Activated CD4-positive, alpha-beta T cell treated with anti-CD3 and anti-CD28 coated beads for 36 hours (primary cell): ENCODE measurements around the gene CNTN5. TPM values are rescaled to one million over a fixed set of nuclear protein-coding genes. Genes with fewer than 3 reads are reported as not detected.

Source experiments
- ATAC-seq: fragments of 200-7000 bp; cut with Tn5 transposase; one replicate; pipeline ENCODE4 v1.10.0; 2021; ENCODE audit warnings: mild to moderate bottlenecking, moderate library complexity
- CTCF ChIA-PET: fragments of 350-600 bp; sonication (Branson Sonifier 250); formaldehyde crosslinking; loops from one replicate; lab custom pipeline; 2021; ENCODE audit warnings: antibody characterized with exemption; lab: Charles Lee
- POLR2A ChIA-PET: fragments of 350-600 bp; sonication (Branson Sonifier 250); formaldehyde crosslinking; loops from one replicate; lab custom pipeline; 2021; ENCODE audit warnings: antibody characterized with exemption, inconsistent platforms; lab: Charles Lee
- DNase-seq: peaks from one replicate; pipeline ENCODE4 v3.0.0-alpha.2; 2020
- H3K27ac Mint-ChIP-seq: one replicate; pipeline ENCODE4 v1.8.0; 2021; ENCODE audit warnings: mixed read lengths
- H3K27me3 Mint-ChIP-seq: one replicate; pipeline ENCODE4 v1.8.0; 2021; ENCODE audit warnings: mixed read lengths
- H3K36me3 Mint-ChIP-seq: one replicate; pipeline ENCODE4 v1.8.0; 2021; ENCODE audit warnings: low read depth, mixed read lengths
- H3K4me1 Mint-ChIP-seq: one replicate; pipeline ENCODE4 v1.8.0; 2021; ENCODE audit warnings: mixed read lengths
- H3K4me3 Mint-ChIP-seq: one replicate; pipeline ENCODE4 v1.8.0; 2021; ENCODE audit warnings: mild to moderate bottlenecking, moderate library complexity, mixed read lengths
- H3K9me3 Mint-ChIP-seq: one replicate; pipeline ENCODE4 v1.8.0; 2021; ENCODE audit warnings: low read depth, mixed read lengths
- intact Hi-C, 2 experiments: fragments of 100-400 bp; cut with DNase I in 1 of 2; cut with micrococcal nuclease in 1 of 2; formaldehyde crosslinking; loops; one replicate each; pipeline versions ENCODE4 v1.14.2 to v1.15.1; 2022 to 2024; cut with DNase I, micrococcal nuclease
- total RNA-seq, 2 experiments: library from RNA; stranded (reverse); gene quantifications; one replicate each; pipeline ENCODE4 v1.2.3, GENCODE V29; 2021

The CNTN5 gene
- total RNA-seq, 2 experiments from 2014 or later: not detected

DNA sequence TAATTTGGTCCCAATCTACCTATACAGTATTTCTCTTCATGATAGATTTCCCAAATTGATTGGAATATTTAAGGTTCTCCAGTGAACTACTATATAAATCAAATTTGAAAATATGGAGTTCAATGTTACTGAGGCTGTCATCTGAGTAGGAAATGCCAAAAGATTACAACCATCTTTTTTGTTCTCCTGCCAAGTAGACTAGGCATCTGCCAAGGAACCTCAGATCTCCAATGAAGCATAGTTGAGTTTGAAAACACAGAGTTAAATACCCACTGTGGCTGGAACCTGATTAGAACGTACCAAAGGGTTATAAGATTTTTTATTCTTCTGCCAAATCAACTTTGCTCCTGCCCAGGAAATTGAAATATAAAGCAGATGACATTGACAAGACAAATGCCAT is 330.9 kb downstream of the CNTN5 start:
- peaks cover 3% of the 10 kb centered on the region for H3K9me3 Mint-ChIP-seq

DNA sequence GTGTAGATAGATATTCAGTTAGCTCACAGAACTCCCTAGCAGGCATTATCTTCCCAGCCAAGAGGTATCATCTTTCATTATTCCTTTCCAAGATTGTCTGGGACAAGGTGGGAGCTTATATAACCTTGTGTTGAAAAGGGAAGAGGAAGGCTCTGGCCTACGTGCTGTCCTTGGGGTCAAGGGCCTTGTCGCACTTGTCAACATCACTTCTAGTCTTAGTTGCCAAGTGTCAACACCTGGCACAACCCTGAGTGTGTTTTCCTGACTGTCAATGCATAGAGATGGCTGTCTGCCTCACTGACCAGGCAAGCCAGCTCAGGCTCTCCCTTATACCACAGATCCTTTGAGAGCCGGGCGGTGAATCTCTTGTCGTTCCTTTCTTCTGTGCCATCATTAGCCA is 331.9 kb downstream of the CNTN5 start:
- ChIA-PET POLR2A (no interaction called here), CTCF (no interaction called here)
- no peak overlapping the region for H3K27ac Mint-ChIP-seq
- ATAC-seq: no peak
- no peak for DNase-seq
- H3K36me3 Mint-ChIP-seq: no peaks in the 10 kb centered on the region
- intact Hi-C loops: no loop called here
- no peak overlapping the region for H3K4me3 Mint-ChIP-seq
- H3K27me3 Mint-ChIP-seq: no peaks in the 10 kb centered on the region
- peaks cover 4% of the 10 kb centered on the region for H3K9me3 Mint-ChIP-seq
- no peaks in the 10 kb centered on the region for H3K4me1 Mint-ChIP-seq

More for the DNA sequence above, 330.9 kb downstream of the CNTN5 start:
- Mint-ChIP-seq H3K27ac (no peak overlapping the region), H3K27me3 (no peaks in the 10 kb centered on the region), H3K4me1 (no peaks in the 10 kb centered on the region), H3K4me3 (no peak overlapping the region), H3K36me3 (no peaks in the 10 kb centered on the region)
- ChIA-PET CTCF (no interaction called here), POLR2A (no interaction called here)
- ATAC-seq: no peak
- intact Hi-C loops: no loop called here
- no peak for DNase-seq

- H3K27me3 Mint-ChIP-seq: no peaks in the 10 kb centered on the region
- CTCF ChIA-PET: no interaction called here
These were observed 345.8 kb downstream of the CNTN5 start for GRCh38 chr11:99366546-99366945.

GRCh38 chr11:99368583-99368982 is 347.8 kb downstream of the CNTN5 start:
- no peaks in the 10 kb centered on the region for H3K9me3 Mint-ChIP-seq
- ChIA-PET POLR2A (no interaction called here), CTCF (no interaction called here)
- DNase-seq (no peak), ATAC-seq (no peak)
- H3K4me3 Mint-ChIP-seq: no peak overlapping the region
- intact Hi-C loops: no loop called here
- H3K27me3 Mint-ChIP-seq: no peaks in the 10 kb centered on the region
- no peaks in the 10 kb centered on the region for H3K36me3 Mint-ChIP-seq
- no peaks in the 10 kb centered on the region for H3K4me1 Mint-ChIP-seq
- no peak overlapping the region for H3K27ac Mint-ChIP-seq

More at GRCh38 chr11:99366546-99366945, 345.8 kb downstream of the CNTN5 start:
- POLR2A ChIA-PET: no interaction called here
- H3K4me1 Mint-ChIP-seq: no peaks in the 10 kb centered on the region
- intact Hi-C loops: no loop called here
- no peaks in the 10 kb centered on the region for H3K36me3 Mint-ChIP-seq
- no peak for DNase-seq
- H3K9me3 Mint-ChIP-seq: no peaks in the 10 kb centered on the region
- no peak overlapping the region for H3K27ac Mint-ChIP-seq
- no peak overlapping the region for H3K4me3 Mint-ChIP-seq
- ATAC-seq: no peak

DNA sequence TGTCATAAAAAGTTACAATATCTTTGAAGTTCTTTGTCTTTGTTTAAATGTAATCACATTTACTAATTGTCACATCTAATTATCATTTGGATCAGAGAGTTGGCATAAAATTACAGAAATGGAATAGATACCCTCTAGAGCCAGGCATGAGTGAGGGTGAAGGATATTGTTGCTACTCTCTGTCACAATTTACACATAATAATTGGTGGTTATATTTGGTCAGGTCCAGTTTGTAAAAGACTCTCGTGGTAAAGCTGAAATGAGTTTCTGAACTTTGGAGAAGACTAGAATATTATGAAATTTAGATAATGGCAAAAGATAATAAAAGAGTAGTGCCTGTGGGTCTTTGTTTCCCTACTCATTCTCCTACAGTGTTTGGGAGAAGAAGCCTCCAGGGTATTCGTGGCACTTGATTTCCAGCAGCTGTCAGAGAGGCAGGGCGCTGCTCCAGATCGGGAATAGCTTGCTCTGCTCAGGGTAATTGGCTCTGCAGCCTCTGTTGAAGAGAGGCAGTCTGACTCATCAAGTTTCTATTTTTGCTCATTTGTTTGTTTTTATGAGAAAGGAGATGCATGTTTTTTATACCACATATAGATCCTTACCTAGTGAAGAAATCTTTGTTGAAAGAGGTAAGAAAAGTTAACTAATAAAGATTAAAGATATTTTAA is 349.9 kb downstream of the CNTN5 start:
- intact Hi-C loops: no loop called here
- Mint-ChIP-seq H3K36me3 (no peaks in the 10 kb centered on the region), H3K4me3 (no peak overlapping the region), H3K27me3 (no peaks in the 10 kb centered on the region), H3K4me1 (no peaks in the 10 kb centered on the region), H3K27ac (no peak overlapping the region), H3K9me3 (peaks cover 3% of the 10 kb centered on the region)
- ChIA-PET CTCF (no interaction called here), POLR2A (no interaction called here)
- no peak for ATAC-seq
- no peak for DNase-seq

DNA sequence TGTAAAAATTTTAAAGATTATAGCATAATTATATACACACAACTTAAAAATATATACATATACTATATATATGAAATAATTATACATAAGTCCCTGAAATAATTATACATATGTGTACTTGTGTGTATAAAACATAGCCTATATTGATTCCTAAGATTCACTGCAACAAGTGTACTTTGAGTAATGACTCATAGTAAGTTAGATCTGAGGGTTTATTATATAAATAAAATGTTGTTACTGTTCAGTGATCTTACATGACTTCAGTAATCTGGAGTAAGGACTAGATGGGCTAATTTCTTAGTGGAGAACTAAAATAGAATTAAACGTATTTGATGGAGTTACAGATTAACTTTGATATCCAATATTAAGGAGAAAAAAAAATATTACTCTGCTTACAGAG is 350.5 kb downstream of the CNTN5 start:
- ATAC-seq (no peak), DNase-seq (no peak)
- ChIA-PET CTCF (no interaction called here), POLR2A (no interaction called here)
- Mint-ChIP-seq H3K4me1 (no peaks in the 10 kb centered on the region), H3K27ac (no peak overlapping the region), H3K4me3 (no peak overlapping the region), H3K27me3 (no peaks in the 10 kb centered on the region), H3K9me3 (peaks cover 5% of the 10 kb centered on the region), H3K36me3 (no peaks in the 10 kb centered on the region)
- intact Hi-C loops: no loop called here

- ATAC-seq (no peak), DNase-seq (no peak)
- POLR2A ChIA-PET: no interaction called here
- intact Hi-C loops: no loop called here
- Mint-ChIP-seq H3K27me3 (no peaks in the 10 kb centered on the region), H3K27ac (no peak overlapping the region), H3K36me3 (no peaks in the 10 kb centered on the region), H3K4me3 (no peak overlapping the region), H3K9me3 (peaks cover 5% of the 10 kb centered on the region), H3K4me1 (no peaks in the 10 kb centered on the region)
- CTCF ChIA-PET: no interaction called here
These were observed 355.7 kb downstream of the CNTN5 start for GRCh38 chr11:99376463-99376862.

DNA sequence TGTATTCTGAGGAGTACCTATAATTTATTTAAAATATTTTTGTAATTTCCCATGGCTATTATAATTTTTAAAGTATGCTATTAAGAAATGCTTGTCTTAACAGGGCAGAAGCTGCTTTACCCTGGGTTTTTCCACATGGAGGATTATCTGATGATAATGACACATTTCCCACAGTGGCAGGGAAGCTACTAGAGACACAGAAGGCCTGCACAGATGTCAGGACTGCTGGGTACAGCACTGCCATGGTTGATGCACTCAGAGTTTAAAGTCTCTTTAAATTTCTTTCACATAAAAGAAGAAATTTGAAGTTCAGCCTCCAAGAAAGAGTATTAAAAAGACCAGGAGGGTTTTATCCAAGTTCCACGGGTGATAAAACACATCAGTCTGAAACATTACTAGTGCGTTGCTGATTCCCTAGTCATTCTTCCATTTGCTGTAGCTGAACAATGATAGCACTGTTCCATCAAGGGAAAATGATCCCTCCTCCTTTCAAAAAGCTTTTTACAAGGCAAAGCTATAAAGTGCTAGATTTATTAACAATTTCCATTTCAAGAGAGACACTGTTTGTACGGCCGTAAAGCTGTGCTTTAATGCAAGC is 363.0 kb downstream of the CNTN5 start:
- no peak overlapping the region for H3K27ac Mint-ChIP-seq
- DNase-seq (no peak), ATAC-seq (no peak)
- no peaks in the 10 kb centered on the region for H3K9me3 Mint-ChIP-seq
- intact Hi-C loops: no loop called here
- no peaks in the 10 kb centered on the region for H3K36me3 Mint-ChIP-seq
- ChIA-PET POLR2A (no interaction called here), CTCF (no interaction called here)
- no peaks in the 10 kb centered on the region for H3K27me3 Mint-ChIP-seq
- H3K4me3 Mint-ChIP-seq: no peak overlapping the region
- H3K4me1 Mint-ChIP-seq: no peaks in the 10 kb centered on the region

GRCh38 chr11:99391245-99391644 is 370.5 kb downstream of the CNTN5 start:
- H3K9me3 Mint-ChIP-seq: peaks cover 2% of the 10 kb centered on the region
- no peaks in the 10 kb centered on the region for H3K4me1 Mint-ChIP-seq
- no peaks in the 10 kb centered on the region for H3K27me3 Mint-ChIP-seq
- intact Hi-C loops: no loop called here
- ATAC-seq: no peak
- no peak for DNase-seq
- no peak overlapping the region for H3K4me3 Mint-ChIP-seq
- CTCF ChIA-PET: no interaction called here
- POLR2A ChIA-PET: no interaction called here
- no peaks in the 10 kb centered on the region for H3K36me3 Mint-ChIP-seq
- no peak overlapping the region for H3K27ac Mint-ChIP-seq

- DNase-seq (no peak), ATAC-seq (no peak)
- H3K4me1 Mint-ChIP-seq: no peaks in the 10 kb centered on the region
- intact Hi-C loops: no loop called here
- CTCF ChIA-PET: no interaction called here
- H3K27me3 Mint-ChIP-seq: no peaks in the 10 kb centered on the region
- no peaks in the 10 kb centered on the region for H3K36me3 Mint-ChIP-seq
- no peak overlapping the region for H3K27ac Mint-ChIP-seq
- POLR2A ChIA-PET: no interaction called here
- H3K9me3 Mint-ChIP-seq: peaks cover 3% of the 10 kb centered on the region
- no peak overlapping the region for H3K4me3 Mint-ChIP-seq
These were observed 385.6 kb downstream of the CNTN5 start for GRCh38 chr11:99406345-99406744.

- ATAC-seq (no peak), DNase-seq (no peak)
- intact Hi-C loops: no loop called here
- POLR2A ChIA-PET: no interaction called here
- H3K9me3 Mint-ChIP-seq: no peaks in the 10 kb centered on the region
- CTCF ChIA-PET: no interaction called here
- H3K4me1 Mint-ChIP-seq: no peaks in the 10 kb centered on the region
- H3K4me3 Mint-ChIP-seq: no peak overlapping the region
- no peak overlapping the region for H3K27ac Mint-ChIP-seq
- no peaks in the 10 kb centered on the region for H3K36me3 Mint-ChIP-seq
- no peaks in the 10 kb centered on the region for H3K27me3 Mint-ChIP-seq
These were observed 389.9 kb downstream of the CNTN5 start for GRCh38 chr11:99410636-99411035.

GRCh38 chr11:99418927-99419720 is 398.4 kb downstream of the CNTN5 start:
- Mint-ChIP-seq H3K36me3 (no peaks in the 10 kb centered on the region), H3K9me3 (peaks cover 5% of the 10 kb centered on the region), H3K4me3 (no peak overlapping the region), H3K27me3 (no peaks in the 10 kb centered on the region), H3K27ac (no peak overlapping the region), H3K4me1 (no peaks in the 10 kb centered on the region)
- POLR2A ChIA-PET: no interaction called here
- DNase-seq (no peak), ATAC-seq (no peak)
- CTCF ChIA-PET: no interaction called here
- intact Hi-C loops: no loop called here
